ENCODE results near the gene GNPDA1. TPM values are rescaled to one million over a fixed set of nuclear protein-coding genes. Genes with fewer than 3 reads are reported as not detected.
A peak's percentile ranks its signal among the peaks of the same experiment; 100 is the strongest.

Gene GNPDA1
- total RNA-seq, 4 donors from 2014 or later, result 22.3 to 50.0 (median 47.3) TPM

DNA sequence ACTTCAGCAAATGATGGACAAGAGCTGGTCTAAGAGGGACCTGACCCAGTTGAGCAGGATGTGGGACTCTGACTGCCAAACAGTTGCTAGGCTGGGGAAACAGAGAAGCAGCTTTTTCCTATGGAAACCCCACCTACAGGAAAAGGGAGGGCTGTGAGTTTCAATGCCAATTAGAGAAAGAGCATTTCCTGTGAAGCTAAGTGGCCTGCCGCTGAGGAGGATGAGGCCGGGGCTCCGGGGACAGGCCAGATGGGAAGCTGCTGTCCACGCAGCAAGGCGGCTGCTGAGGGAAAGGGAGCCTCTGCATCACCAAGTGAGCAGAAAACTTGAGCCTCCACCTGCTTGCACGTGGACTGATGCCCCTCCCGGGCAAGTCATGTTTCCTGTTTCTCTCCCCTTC lies 54.7 kb downstream of the GNPDA1 start, which contains the start of gene PCDH12:
Gene PCDH12 (minus strand): TSS at position 90 of the 400 bp plus-strand sequence. CDS start 351 bp downstream, outside the sequence.
- no peak for TF ChIP-seq POLR2A (IDR thresholded peaks at IDR 0.05)
- TF ChIP-seq CTCF (IDR thresholded peaks at IDR 0.05 in 4 of 5, conservative IDR thresholded peaks at IDR 0.05 in 1 of 5), result no peak
- in situ Hi-C loops (cut with MboI; ENCODE audit: low sequenced_read_pairs in 4 of 4), result loop anchor here in 3 of 4 donors (5.0 to 10.0 kb wide), 3 partner anchors 73 to 271 kb away; no protein-coding TSS in a partner anchor
- Histone ChIP-seq H3K36me3 (no peaks in the 10 kb centered on the region), H3K27ac (peak within 1 kb of the TSS; percentile 17 to 64 (median 54)), H3K4me3 (peak within 1 kb of the TSS in 3 of 4 donors; percentile 34 to 39 (median 35)), H3K9me3 (no peaks in the 10 kb centered on the region), H3K4me1 (peaks cover 0 to 3% of the 10 kb centered on the region in 2 donors), H3K27me3 (no peaks in the 10 kb centered on the region)
- intact Hi-C loops (cut with DNase I; ENCODE audit: low total_unique reads), result no loop called here
- no peak for DNase-seq
- ATAC-seq, result peak; percentile 18 to 40

DNA sequence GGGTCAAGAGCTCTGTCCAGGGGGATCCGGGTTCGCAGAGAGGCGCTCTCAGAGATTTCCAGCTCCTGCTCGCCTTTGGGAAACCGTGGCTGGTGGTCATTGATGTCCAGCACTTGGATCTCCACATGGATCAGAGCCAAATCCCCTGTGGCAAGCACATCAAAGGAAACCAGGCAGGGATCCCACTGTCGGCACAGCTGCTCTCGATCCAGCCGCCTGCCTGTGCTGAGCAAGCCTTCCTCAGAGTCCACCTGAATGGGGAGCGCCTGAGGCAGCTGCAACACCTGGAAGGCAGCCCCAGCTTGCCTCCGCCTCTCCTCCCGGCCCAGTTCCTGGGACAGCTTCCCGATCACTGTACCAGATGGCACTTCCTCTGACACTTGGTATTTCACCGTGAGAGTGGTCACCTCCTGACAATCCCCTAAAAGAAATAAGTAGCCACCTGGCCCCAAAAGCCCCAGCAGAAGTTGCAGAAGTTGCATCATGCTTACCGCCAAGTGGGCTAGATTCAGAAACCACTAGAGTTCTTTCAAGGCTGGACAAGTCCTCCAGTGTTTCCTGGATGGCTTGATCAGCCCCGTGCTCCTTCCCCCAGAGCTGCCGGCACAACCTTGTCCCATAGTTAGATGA lies 55.3 kb downstream of the GNPDA1 start:
- DNase-seq, result no peak
- Histone ChIP-seq H3K27me3 (no peaks in the 10 kb centered on the region), H3K36me3 (no peaks in the 10 kb centered on the region), H3K4me1 (peaks cover 0 to 3% of the 10 kb centered on the region in 2 donors), H3K4me3 (peak overlapping the region in 3 of 4 donors; percentile 34 to 39 (median 35)), H3K27ac (peak overlapping the region; percentile 17 to 64 (median 54)), H3K9me3 (no peaks in the 10 kb centered on the region)
- ATAC-seq, result no peak
- in situ Hi-C loops (cut with MboI; ENCODE audit: low sequenced_read_pairs in 4 of 4), result loop anchor here in 3 of 4 donors (5.0 to 10.0 kb wide), 3 partner anchors 73 to 270 kb away; no protein-coding TSS in a partner anchor
- no peak for TF ChIP-seq POLR2A (IDR thresholded peaks at IDR 0.05)
- no peak for TF ChIP-seq CTCF (IDR thresholded peaks at IDR 0.05 in 4 of 5, conservative IDR thresholded peaks at IDR 0.05 in 1 of 5)
- intact Hi-C loops (cut with DNase I; ENCODE audit: low total_unique reads), result no loop called here

- intact Hi-C loops (cut with DNase I; ENCODE audit: low total_unique reads), result no loop called here
- in situ Hi-C loops (cut with MboI; ENCODE audit: low sequenced_read_pairs in 4 of 4), result loop anchor here in 1 of 4 donors (10.0 kb wide), 1 partner anchor 69 kb away; no protein-coding TSS in a partner anchor
- Histone ChIP-seq H3K27ac (peak overlapping the region in 2 of 4 donors; percentile 18 to 41), H3K4me1 (peaks cover 4 to 7% of the 10 kb centered on the region in 2 donors), H3K27me3 (no peaks in the 10 kb centered on the region), H3K36me3 (no peaks in the 10 kb centered on the region), H3K9me3 (no peaks in the 10 kb centered on the region), H3K4me3 (peak overlapping the region in 3 of 4 donors; percentile 7 to 32 (median 13))
- TF ChIP-seq CTCF (IDR thresholded peaks at IDR 0.05 in 4 of 5, conservative IDR thresholded peaks at IDR 0.05 in 1 of 5) (no peak), POLR2A (IDR thresholded peaks at IDR 0.05) (no peak)
- DNase-seq (no peak), ATAC-seq (no peak)
These were observed 58.6 kb downstream of the GNPDA1 start for GRCh38 chr5:141954194-141954593.

GRCh38 chr5:141952020-141952419 lies 60.8 kb downstream of the GNPDA1 start:
- intact Hi-C loops (cut with DNase I; ENCODE audit: low total_unique reads) (no loop called here), in situ Hi-C loops (cut with MboI; ENCODE audit: low sequenced_read_pairs in 4 of 4) (loop anchor here in 1 of 4 donors (10.0 kb wide), 1 partner anchor 67 kb away; no protein-coding TSS in a partner anchor)
- TF ChIP-seq CTCF (IDR thresholded peaks at IDR 0.05 in 4 of 5, conservative IDR thresholded peaks at IDR 0.05 in 1 of 5) (no peak), POLR2A (IDR thresholded peaks at IDR 0.05) (no peak)
- H3K36me3 ChIP-seq, result no peaks in the 10 kb centered on the region
- no peak overlapping the region for H3K4me3 ChIP-seq
- no peak for ATAC-seq
- H3K27ac ChIP-seq, result peak overlapping the region in 3 of 4 donors; percentile 41 to 52 (median 46)
- H3K4me1 ChIP-seq, result peaks cover 7 to 9% of the 10 kb centered on the region in 2 donors
- no peaks in the 10 kb centered on the region for H3K9me3 ChIP-seq
- peaks cover 0 to 5% (median 4%) of the 10 kb centered on the region in 3 donors for H3K27me3 ChIP-seq
- DNase-seq, result no peak

Data from gastrocnemius medialis (tissue), 4 donors.